DOHH2 (cell line): Measurements from ENCODE around the gene PRCC.

Experiments
- EZH2phosphoT487 ChIP-seq: fragments of 200-600 bp; sonication (generic); IDR thresholded peaks from 2 replicates; pipeline ENCODE4 v1.6.1; 2017; ENCODE audit warnings: borderline replicate concordance, mild to moderate bottlenecking, antibody characterized with exemption, low read length, moderate library complexity, mixed read lengths
- TF ChIP-seq, protein P1 (sequence below): fragments of 200-600 bp; sonication (generic); IDR thresholded peaks from one replicate; pipeline ENCODE4 v1.5.1; 2014; ENCODE audit warnings: antibody characterized with exemption, mild to moderate bottlenecking, low read depth, low read length; ENCODE audit not compliant: poor library complexity, severe bottlenecking

GRCh38 chr1:156751451-156751756 is 15.9 kb upstream of the PRCC start, which contains the start of gene HDGF:
- TF ChIP-seq, protein P1, sequence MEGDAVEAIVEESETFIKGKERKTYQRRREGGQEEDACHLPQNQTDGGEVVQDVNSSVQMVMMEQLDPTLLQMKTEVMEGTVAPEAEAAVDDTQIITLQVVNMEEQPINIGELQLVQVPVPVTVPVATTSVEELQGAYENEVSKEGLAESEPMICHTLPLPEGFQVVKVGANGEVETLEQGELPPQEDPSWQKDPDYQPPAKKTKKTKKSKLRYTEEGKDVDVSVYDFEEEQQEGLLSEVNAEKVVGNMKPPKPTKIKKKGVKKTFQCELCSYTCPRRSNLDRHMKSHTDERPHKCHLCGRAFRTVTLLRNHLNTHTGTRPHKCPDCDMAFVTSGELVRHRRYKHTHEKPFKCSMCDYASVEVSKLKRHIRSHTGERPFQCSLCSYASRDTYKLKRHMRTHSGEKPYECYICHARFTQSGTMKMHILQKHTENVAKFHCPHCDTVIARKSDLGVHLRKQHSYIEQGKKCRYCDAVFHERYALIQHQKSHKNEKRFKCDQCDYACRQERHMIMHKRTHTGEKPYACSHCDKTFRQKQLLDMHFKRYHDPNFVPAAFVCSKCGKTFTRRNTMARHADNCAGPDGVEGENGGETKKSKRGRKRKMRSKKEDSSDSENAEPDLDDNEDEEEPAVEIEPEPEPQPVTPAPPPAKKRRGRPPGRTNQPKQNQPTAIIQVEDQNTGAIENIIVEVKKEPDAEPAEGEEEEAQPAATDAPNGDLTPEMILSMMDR, result no peak
- no peak for TF ChIP-seq EZH2phosphoT487
